HG02763 (cell line): ENCODE results near the gene LRRC36.
"Not testable (repeated sequence)": the region's sequence is repeated elsewhere in the genome, so short reads cannot be mapped to it uniquely, and the experiment has no call there.

Experiments used
- ATAC-seq: cut with Tn5 transposase; IDR thresholded peaks from one replicate; pipeline ENCODE4 v1.9.1; 2021; ENCODE audit warnings: mild to moderate bottlenecking, moderate library complexity; ENCODE audit not compliant: unreplicated experiment

Gene LRRC36

DNA sequence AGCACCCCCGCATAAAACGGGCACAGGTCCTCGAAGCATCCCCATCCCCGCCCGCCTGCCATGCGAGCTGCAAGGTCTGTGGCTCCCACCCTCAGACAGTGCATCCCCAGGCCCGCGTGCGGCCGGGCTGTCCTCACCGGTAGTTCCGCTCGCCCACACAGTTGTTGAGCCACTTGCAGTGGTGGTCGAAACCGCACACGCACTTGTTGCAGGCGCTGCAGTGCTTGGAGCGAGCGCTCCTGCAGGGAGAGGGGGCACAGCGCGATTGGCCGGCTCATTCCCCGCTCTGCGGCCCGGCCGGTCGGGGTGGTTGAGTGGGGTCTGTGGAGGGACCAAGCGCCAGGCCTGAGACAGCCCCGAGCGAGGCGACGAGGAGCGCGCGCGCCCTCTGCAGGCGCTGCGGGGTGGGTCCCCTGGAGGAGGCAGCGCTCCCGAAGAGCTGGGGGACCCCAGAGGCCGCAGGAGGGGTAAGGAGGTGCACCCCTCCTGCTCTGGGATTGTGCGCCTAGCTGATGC lies 72.7 kb downstream of the LRRC36 start:
- no peak for ATAC-seq

DNA sequence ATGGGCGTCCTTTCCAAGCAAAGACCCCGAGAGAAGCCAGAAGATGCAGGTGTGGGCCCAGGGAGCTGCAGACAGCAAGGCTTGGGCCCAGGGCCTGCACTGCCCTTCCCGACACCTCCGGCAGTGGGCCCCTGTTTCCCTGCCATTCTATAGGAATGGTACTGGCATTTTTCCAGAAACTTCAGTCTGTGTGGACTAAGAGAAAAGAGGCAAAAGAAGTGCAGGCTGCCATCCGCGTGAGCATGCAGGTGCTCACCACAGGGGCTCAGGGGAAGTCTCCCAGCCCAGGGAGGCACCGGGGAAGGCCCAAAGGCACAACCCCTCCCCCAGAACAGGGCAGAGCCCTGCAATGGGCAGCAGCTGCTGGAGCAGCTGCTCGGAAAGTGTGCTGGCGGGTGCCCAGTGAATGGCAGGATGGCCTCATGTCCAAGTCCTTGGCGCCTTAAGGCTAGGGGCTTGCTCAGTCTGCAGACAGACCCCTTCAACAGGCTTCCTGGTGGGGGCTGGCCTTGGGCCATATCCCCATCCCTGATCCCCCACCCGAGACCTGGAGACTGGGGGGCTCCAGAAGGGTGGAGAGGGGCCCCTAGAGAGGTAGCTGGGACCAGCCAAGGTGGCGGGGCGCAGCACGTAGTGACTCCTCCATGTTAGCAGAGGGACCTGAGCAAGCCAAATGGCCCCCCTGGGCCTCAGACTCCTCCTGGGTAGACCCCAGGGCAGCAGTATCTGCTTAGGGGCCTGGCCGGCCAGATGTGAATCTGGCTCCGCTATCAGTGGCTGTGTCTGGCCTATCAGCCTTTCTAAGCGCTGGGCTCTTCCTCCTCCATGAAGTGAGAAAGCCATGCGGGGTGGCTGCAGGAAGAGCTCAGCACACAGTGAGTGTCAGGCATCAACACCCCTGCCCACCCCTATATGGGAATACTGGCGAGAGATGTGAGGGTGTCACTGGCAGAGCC lies 73.4 kb downstream of the LRRC36 start:
- no peak for ATAC-seq

DNA sequence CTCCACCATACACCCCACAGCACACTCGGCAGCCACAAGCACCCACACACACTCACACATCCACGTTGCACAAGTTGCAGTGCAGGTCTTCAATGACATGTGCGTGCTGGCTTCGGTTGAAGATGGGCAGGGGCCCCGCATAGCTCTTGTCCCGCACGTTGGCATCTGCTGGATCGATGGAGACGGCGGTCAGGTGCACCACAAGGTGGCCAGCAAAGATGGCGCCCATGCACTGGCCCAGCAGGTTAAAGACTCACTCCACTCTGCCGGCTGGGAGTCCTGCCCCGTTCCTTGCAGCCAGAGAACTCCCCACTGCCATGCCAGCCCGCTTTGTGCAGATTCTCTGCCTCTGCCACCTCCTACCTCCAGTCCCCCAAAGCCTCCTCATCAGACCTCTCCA lies 74.3 kb downstream of the LRRC36 start:
- no peak for ATAC-seq

DNA sequence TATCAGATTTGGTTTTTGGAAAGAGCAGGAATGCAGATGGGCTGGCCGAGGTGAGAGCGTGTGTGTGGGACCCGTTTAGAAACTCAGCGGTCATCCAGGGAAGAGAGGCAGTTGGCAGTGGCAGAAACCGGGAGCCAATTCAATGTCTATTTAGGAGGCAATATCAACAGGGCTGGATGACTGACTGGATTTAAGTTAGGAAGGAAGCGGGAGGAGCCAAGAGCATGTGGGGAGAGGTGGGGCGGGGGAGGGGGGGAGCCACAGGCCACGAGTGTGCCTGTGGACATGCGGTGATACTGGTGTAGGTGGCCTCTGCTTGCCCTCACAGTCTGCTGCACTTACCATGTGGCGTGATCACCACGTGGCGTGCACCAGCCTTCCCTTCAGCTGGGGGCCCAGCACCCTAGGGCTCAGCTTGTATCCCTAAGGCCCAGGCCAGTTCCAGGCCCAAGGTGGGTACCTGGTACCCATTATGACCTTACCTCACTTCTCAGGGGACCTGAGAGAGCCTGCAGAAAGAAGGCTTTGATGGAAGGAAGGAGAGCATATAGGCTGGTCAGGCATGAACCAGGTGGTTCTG lies 77.5 kb downstream of the LRRC36 start:
- ATAC-seq: no peak

DNA sequence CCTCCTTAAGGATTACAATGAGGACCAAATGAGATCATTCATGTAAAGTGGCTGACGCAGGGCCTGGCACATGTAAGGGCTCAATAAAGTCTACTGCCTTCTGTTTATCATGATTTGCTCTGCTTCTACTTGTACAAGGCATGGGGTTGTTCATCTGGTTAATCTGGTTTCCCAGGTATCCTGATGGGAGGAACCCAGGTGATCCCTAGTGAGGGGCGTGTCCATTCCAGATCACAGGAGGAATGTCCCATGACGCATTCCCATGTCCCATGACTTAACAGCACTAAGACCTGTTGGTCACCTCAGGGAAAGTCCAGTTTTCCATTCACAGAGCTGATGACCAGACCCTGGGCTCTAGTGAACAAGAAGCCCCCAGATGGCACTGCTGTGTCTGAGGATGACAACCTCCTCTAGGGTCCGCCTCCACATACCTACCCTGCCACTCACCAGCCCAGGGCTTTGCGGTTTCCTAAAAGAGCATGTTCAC lies 78.2 kb downstream of the LRRC36 start:
- no peak for ATAC-seq

DNA sequence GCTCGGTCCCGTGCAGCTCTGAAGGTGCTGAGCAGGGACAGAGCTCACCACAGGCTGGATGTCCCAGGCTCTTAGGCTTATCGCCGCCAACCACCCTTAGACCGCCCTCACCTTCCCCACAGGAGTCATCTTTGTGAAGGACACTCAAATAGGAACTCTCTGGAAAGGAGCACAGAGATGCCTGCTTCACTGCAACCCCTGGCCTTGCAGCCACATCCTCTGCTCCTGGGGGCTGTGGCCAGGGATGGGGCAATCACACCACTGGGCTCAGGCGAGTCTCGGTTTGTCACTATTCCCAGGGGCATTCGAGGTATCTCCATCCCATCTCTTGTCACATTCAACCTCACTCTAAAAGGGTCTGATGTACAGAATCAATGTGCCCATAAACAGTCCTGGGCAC lies 78.7 kb downstream of the LRRC36 start:
- ATAC-seq: no peak

DNA sequence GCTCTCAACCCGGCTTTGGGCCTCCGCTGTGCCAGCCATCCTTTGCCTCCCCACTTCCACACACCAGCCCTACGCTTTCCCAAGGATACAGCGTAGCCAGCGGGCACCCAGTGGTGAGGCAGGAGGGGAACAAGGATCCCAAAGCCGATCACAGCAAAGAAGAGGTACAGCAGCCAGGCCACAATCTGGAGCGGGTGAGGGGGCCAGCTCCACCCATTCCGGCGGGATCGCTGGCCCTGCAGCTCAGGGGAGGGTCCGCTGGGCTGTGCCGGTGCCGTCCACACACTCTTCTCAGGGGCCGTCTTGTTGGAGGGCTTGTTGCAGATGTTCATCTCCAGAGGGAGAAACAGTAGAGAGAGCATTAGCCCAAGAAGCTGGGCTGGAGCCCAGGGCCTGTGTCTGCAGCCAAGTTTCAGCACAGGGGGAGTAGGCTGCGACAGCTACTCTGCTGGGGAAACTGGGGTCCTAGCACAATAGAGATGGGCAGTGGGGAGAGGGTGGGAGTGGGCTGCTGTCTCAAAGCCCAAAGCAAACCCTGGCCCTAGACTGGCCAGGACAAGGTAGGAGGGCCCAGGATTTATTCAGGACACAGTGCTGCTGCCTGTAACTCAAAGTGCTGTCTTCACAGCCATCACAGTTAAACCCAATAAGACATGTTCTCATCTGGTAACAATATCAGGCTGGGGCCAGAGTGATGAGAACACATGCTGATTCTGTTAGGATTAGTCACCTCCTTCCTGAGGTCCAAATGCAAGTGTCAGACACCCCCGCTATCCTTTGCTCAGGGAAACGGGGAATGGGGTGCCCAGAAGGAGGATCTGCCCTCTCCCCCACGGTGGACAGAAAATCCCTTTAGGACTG lies 79.7 kb downstream of the LRRC36 start:
- ATAC-seq: no peak

DNA sequence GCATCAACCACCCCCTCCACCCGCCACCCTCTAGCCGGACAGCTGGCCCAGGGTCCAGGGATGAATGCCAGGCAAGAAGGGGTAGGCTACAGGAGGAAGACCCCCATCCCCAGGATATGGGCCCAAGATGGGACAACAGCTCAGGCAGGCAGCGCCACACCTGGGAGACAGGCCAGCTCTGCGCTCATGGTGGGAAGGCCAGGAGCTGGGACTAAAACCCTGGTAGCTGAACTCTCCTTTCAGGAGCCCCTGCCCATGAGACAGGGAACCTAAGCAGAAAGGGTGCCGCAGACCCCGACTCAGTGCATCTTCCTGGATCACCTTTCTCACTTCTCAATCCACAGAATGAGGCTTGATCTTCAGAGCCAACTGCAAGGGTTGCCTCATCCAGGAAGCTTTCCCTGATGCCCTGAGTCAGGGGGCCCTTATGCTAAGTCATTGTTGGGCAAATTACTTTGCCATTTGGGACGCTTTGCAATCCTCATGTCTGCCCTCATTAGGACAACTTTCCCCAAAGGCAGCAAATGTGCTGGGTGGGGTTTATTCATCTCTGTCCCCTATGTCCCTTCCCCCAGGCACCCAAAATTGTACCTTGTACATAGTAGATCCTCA lies 80.7 kb downstream of the LRRC36 start:
- no peak for ATAC-seq

DNA sequence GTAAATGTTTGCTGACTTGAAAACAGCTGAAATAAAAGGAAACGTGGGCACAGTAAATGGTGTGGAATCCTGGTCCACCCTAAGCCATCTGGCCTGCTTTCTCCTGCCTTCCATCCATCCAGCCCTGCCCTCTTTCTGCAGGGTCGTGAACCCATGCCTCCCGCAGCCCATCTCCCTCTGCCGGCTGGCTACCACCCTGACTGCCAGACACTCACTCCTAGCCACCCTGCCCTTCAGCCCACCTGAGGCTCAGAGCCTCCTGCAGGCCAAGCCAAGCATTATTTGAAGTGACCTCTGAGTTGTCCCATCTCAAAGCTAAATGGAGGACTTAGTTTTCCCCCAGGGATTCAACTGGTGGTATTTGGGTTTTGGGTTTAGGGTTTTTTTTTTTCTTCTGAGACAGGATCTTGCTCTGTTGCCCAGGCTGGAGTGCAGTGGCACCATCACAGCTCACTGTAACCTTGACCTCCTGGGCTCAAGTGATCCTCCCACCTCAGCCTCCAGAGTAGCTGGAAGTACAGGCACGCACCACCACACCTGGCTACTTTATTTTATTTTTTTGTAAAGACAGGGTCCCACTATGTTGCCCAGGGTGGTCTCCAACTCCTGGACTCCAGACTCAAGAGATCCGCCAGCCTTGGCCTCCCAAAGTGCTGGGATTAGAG lies 81.3 kb downstream of the LRRC36 start:
- ATAC-seq: no peak

DNA sequence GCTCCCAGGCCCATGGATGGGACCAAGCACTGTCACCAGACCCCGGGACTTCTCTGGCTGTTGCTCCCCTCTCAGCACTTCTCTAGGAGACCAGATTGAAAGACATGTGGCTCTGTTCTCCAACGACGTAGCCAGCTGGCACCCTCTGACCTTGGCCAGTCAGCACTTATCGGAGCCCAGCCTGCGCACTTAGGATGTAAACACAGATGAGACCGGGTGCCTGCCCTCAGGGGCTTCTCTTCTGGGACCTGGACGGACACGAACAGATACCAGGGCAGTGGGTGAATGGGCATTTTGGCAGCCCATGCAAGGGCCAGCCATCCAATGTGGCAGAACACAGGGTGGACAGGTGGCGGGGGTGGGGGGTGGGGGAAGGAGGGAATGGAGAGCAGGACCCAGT lies 83.0 kb downstream of the LRRC36 start:
- ATAC-seq: no peak

DNA sequence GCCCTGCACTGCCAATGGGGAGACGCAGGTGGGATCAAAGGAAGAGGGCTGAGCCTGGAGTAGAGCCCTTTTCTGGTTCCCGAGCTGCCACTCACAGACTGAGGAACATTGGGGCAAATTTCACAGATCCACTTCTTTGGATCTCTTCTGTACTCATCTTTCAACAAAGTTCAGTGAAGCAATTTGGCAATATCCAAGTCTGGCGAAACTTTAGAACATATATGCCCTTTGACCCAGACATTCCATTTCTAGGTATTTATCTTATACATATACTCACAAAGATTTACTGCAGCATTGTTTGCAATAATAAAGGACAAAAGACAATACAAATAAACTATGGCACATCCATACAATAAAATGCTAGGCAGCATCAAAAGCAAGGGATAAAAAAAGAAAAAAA lies 84.7 kb downstream of the LRRC36 start:
- no peak for ATAC-seq

DNA sequence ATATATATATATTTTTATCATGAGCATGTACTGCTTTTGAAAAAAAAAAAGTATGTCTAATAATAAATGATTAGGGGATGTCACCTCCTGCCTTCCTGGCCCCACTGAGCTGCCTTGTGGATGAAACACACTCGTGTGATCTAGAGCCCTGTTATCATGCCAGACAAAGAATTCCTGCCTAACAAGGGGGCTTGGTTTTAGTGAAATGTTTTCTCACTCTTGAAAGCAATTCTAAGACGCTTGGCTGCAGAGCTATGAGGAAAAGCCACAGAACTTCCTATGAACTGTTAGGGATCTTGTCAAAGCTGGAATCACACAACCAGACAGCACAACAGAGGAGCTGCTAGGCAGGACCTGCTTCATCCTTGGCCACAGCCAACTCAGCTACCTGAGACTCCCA lies 85.7 kb downstream of the LRRC36 start:
- no peak for ATAC-seq

DNA sequence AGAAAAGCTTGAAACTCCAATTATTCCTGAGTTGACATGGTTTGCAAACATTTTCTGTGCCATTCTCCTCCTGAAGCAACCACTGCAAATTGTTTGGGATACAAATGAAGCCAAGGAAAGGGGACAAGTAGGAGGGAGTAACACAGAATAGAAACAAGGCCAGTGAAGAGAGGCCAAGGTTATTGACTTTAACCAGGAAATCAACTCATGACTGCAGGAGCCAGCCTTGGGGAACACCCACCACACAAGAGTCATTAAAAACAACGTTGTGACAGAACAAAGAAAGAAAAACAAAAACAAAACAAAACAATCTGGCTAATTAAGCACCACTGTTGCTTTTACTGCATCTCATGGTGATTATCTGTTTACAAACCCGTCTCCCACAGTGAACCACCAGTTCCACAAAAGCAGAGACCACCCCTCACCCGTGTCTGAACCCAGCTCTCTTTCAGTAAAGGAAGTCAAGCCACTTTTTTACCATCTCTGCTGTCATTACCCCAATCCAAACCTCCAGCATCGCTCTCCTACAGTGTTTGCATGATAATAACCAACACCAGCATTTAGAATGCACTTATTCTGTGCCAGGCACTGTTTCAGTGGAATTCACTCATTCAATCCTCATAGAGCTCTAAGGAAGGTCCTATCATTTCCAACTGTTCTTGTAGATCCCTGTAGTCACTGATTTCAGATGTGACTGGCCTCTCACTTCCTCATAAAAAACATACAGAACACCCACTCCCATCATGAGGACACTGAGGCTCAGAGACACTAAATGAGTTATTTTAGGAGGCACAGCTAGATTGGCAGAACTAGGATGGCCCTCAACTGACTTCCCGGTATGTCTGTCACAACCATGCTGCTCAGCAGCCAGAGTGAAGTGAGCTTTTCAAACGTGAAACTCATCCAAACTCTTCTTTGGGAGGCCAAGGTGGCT lies 87.6 kb downstream of the LRRC36 start:
- no peak for ATAC-seq

DNA sequence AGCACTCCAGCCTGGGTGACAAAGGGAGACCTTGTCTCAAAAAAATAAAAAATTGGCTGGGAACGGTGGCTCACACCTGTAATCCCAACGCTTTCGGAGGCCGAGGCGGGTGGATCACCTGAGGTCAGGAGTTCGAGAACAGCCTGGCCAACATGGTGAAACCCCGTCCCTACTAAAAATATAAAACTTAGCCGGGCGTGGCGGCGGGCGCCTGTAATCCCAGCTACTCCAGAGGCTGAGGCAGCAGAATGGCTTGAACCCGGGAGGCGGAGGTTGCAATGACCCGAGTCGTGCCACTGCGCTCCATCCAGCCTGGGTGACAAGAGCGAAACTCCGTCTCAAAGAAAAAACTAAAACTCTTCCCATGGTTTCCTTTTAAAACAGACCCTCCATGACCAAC lies 88.8 kb downstream of the LRRC36 start:
- ATAC-seq: not testable (repeated sequence)

DNA sequence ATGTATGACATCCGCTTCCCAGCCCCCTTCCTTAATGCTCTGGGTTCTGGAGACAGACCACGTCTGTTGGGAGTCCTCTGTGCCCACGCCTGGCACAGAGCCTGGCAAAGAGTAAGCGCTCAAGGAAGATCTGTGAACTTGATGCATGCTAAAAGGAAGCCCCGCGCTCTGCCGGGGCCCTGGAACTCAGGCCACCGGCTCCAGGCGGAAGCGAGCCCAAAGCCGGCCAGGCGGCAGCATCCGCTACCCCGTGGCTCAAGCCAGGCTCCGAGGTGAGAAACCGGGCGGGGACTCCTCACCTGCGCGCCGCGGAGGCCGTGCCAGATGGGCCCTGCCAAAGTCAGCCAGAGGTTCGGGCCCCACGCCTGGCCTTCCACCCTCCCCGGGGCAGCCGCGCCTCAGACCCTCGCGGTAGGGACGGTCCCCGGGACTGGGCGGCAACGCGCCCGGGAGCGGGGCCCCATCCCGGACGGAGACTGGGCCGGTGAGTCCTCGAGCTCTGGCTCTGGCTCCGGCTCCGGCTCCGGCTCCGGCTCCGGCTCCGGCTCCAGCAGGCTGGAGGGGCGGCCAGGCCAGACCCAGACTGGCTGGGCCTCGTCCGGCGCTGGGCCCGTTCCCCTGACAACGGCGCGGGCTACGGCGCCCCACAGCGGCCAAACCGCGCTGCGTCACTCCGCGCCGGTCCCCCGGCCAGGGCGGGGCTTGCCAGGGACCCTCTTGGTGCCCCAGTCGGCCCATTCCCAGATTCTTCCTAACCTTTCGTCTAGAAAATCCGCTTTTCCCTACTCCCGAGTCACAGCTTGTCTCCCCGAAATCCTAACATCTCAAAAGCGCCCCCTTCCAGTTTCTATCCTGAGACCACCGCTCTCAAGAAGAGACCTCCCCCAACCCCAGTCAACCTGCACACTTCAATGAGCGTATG lies 89.5 kb downstream of the LRRC36 start, which contains the start of gene ZDHHC1:
Gene ZDHHC1, minus strand, starts transcription at position 606 of the 922 bp plus-strand sequence. CDS start 8,702 bp downstream, outside the sequence.
- peak; percentile 61 for ATAC-seq

DNA sequence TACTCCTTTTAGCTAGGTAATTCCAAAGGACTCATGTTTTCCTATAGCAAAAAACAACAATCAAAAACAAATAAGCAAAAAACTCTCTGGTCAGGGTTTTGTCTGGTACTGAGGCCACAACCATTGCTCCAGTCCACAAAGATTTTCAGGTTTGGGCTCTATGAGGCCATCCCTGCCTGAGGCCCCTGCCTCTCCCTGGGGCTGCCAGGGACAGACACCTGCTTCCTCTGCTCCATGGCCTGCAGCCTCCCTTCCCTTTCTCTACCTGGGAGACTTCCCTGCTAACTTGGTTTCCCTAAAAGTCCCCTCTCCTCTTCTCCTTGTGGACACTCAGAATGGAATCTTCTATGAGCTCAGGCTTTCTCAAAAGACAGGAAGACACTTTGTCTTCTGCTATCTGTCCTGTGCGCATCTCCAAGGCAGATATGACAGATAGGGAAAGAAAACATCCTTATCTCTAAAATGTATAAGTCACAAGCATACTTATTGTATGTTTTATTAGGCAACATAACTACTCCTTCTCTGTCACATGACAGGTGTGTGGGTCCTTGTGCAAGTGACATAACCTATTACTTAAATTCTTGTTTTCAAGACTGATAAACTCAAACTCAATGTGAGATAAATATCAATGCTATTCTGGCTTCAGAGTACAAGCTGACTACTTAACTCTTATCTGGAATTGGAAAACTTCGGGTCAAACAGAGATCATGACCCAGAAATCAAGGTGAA lies 90.9 kb downstream of the LRRC36 start:
- no peak for ATAC-seq

DNA sequence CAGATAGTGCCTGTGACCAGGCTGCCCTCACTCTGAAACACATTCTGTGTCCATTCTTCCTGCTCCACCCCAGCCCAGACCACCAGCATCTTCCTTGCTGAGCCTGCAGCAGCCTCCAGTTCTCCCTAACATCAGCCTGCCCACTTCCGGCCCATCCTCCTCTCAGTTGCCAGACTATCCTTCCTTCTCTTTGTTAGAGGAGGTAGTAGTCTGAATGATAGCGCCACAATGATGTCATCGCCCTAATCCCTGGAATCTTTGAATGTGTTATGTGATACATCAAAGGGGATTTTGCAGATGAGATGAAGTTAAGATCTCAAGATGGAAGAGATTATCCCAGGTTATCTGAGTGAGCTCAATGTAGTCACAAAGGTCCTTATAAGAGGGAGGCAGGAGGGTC lies 92.9 kb downstream of the LRRC36 start:
- no peak for ATAC-seq
